ENCODE results near the gene CCDC71L.

Gene CCDC71L

DNA sequence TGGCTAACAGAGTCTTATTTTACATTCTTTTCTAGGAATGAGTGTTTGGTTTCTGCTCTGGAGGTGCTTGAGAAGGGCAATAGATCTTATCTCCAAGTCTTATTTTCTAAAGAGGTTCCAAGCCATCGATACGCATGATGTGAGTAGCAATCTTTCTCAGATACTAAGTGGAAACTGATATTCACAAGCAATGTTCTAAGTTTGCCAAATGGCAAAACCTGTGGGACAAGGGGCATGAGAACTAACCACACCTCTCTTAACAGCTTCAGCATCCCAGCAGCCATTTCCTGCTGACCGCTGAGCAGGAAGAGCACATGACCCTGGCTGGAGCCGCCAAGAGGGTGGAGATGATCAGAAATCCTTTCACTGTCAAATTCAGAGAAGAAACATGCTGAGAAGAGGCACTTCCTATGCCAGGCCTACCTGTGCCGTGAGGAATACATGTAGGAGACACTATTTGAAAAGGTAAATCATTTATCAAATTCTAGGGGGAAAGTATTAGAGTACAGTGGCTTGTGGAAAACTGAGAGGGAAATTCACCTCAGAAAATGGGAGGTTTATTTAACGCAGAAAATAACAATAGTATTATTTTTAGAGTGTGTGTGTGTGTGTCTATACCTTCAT is 35.2 kb downstream of the CCDC71L start:
- no peak for DNase-seq (ENCODE audit: low read depth)

DNA sequence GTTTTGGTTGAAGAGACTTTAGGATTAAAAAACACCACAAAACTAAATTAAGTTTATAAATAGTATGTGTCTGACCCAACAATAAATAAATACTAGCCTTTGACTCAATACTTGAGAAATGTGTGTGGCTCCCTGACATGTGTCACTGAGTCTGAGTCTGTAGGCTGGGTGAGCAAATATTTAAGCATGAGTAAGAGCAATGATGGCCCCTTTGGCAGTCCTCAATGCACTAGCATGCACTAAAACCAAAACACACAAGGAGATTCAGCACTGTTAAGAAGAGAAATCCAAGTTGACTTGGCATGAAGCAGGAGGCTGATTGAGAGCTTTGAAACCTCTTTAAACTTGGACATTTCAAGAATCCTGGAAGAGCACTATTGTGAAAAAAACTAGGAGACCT is 37.1 kb downstream of the CCDC71L start:
- no peak for DNase-seq (ENCODE audit: low read depth)

DNA sequence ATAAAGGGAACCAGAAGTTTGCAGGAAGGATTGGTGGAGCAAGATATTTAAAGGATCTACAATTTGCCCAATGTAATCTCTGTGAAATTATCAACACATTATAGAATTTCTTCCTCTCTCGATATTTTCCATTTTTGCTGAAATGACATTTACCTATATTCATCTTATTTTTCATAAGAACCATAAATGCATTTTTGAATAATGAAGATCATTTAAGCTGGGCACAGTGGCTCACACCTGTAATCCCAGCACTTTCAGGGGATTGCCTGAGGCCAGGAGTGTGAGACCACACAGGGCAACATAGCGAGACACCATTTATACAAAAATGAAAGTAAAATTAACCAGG is 37.7 kb downstream of the CCDC71L start:
- DNase-seq (ENCODE audit: low read depth) = no peak

DNA sequence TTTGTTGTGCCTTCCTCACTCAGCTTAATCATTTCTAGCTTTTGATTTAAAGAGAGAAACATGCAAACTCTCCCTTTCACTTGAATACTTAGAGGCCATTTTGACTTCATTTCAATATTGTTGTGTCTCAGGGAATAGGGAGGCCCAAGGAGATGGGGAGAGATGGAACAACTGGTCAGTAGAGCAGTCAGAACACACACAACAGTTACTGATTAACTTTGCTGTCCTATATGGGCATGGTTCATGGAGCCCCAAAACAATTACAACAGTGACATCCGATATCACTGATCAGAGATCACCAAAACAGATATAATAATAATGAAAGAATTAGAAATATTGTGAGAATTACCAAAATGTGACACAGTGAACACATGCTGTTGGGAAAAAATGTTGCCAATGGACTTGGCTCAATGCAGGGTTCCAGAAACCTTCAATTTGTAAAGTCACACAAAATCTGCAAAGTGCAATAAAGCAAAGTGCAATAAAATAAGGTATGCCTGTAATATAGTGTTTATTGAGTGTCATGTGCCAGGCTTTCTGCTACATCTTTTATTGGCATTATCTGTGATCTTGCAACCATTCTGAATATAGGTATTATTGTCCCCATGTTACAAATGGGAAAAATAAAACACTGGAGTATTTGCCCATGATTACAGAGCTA is 38.2 kb downstream of the CCDC71L start:
- DNase-seq (ENCODE audit: low read depth) = no peak

DNA sequence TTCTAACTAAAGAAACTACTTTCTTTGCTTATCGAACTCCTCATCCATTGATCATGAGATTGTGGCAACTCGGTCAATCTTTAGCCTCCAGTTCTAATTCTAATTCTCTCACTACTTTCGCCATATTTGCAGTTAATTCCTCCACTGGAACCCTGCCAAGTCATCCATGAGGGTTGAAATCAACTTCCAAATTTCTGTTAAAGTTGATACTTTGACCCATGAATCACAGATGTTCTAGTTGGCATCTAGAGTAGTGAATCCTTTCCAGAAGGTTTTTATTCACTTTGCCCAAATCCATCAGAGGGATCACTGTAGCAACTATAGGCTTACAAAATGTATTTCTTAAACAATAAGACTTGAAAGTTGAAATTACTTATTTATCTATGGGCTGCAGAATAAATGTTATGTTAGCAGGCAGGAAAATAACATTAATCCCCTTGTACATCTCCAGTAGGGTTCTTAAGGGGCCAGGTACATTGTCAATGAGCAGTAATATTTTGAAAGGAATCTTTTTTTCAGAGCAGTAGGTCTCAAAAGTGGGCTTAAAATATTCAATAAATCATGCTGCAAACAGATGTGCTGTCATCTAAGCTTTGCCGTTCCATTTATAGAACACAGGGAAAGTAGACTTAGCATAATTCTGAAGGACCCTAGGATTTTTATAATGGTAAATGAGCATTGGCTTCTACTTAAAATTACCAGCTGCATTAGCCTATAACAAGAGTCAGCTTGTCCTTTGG is 39.4 kb downstream of the CCDC71L start:
- no peak for DNase-seq (ENCODE audit: low read depth)

DNA sequence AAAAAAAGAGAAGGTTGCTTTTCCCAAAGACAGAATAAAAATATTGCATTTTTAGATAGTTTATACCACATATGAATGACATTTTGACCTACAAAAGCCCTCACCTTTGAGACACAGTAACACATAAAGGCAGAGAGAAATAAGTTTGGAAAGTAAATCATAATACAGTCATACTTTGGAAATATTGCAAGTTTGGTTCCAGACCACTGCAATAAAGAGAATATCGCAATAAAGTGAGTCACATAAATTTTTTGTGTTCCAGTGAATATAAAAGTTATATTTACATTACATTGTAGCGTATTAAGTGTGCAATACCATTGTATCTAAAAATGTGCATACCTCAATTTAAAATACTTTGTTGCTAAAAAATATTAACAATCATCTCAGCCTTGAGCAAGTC is 40.3 kb downstream of the CCDC71L start:
- no peak for DNase-seq (ENCODE audit: low read depth)

DNA sequence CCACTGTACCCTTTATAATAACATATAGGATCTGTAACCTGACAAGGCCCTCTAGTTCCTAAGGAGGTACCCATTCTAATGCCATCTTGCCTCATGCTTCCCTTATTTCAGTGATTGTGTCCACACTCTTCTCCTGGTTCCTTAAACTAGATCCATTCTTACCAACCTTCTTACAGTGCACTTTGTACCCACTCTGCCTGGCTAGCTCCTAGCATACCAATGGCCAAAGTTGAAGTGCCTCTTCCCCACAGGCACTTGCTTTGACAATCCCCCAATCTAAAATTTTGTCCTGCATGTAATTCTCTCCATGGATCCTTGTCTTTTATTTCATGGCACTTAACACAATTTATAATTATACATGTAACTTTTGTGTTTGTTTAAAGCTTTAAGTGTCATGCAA is 40.9 kb downstream of the CCDC71L start:
- no peak for DNase-seq (ENCODE audit: low read depth)

DNA sequence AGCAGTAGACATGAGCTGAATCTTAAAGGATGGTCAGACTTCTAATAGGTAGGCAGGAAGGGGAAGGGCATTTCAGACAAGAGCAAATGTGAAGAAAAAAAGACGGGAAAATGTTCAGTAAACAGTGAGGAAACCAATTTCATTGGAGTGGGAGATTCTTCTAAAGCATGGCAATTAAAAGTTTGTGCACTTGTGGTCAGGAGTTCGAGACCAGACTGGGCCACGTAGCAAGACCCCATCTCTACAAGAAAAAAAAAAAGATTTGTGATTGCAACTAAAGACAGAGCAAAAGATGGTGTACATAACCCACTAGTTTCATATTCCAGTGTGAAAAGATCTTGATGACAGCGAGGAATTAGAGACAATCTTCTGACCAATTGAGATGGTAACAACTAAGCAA is 41.7 kb downstream of the CCDC71L start:
- no peak for DNase-seq (ENCODE audit: low read depth)

DNA sequence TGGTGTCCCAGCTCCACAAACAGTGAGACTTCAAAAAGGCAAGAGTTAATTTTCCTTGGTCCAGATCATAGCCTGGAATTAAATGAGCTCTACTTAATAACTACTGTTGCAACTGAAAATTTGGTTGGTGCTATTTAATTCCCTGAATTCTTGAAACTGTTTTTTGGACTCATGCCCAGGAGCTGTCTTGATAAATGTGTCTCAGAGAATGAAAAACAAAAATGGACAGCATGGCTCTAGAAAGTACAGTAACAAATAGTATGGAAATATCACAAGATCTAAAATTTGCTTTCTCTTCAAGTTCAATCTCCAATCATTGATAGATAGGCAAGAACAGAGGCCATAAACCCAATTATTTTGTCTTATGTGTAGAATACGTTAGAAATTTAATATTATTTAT is 42.5 kb downstream of the CCDC71L start:
- no peak for DNase-seq (ENCODE audit: low read depth)

DNA sequence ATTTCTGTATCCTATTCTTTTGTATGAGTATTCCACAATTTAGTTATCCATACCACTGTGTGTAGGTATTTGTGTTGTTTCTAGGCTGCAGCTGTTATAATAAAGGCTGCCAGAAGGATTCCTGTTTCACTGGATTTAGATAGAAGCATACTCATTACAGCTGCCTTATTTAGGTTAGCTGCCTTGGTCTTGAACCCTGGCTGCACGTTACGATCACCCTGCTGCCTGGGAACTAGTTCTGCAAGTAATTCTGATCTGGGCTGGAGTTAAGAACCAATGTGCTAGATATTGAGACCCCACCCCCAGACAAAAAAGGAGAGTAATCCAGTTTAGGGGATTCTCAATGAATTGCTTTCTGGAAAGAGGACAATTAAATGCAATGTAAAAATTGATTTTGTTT is 43.1 kb downstream of the CCDC71L start:
- no peak for DNase-seq (ENCODE audit: low read depth)

DNA sequence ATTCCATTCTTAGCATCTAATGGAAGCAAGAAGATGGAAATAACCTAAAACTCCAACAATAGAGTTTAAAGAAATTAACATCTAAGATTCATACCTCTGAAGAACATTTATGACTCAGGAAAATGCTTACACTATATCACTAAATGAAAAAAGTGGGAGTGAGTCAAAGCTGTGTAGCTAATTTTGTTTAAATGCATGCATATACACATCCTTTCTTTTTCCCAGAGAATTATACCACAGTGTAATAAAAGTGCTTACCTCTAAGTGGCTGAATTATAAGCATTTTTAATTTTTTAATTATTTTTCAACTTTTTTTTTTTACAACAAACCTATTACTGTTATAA is 44.3 kb downstream of the CCDC71L start:
- no peak for DNase-seq (ENCODE audit: low read depth)

DNA sequence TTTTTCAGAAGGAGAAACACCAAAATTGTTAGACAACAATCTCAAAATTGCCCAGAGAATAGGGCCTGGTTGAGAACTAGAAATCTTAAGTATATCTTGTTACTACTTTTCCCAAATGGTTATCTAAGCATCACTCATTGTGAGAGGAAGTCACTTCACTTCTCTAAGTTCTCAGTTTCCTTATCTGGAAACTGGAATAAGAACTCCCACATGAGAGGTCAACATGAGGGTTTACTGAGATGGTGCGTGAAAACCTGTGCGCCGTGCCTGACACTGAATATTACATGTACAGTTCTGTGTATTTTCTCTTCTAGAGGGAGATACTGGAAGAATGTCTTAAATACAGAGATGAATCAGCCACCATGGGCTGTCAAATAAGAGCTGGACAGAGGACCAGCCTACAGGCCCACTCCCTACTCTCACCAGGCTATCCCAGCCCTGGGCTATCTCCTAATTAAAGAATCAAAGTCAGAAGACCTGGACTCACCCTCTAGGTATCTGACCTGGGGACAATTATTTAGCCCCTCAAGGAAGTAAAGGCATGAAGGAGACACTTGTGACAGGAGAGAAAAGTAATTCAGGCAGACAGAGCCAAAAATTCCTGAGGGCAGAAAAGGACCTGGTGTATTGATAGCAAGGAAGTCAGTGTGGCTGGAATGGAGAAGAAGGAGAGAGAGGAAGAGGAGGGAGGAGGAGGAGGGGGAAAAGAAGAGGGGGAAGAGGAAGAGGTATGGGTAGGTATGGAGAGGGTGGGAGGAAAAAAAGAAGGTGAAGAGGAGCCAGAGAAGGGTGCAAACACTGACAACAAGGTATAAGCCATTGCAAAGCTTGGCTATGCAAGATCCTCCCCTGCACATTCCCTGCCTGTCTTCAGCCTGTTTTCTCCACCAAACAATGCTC is 44.9 kb downstream of the CCDC71L start:
- no peak for DNase-seq (ENCODE audit: low read depth)

DNA sequence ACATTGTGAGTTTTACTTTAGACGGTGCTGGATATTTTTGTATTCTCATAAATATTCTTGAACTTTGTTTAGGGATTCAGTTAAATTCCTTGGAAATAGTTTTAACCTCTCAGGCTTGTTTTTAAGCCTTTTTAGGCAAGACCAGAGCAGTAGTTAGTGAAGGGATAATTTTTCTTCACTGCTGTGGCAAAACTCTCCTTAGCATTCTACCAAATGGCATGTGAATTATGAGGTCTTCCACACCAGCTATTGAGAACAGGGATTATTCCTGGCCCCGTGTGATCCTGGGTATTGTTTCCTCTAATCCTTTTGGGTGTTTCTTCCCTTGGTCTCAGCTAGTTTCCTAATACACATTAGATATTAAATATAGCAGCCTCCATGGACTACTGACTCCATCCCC is 46.2 kb downstream of the CCDC71L start:
- DNase-seq (ENCODE audit: low read depth) = no peak

DNA sequence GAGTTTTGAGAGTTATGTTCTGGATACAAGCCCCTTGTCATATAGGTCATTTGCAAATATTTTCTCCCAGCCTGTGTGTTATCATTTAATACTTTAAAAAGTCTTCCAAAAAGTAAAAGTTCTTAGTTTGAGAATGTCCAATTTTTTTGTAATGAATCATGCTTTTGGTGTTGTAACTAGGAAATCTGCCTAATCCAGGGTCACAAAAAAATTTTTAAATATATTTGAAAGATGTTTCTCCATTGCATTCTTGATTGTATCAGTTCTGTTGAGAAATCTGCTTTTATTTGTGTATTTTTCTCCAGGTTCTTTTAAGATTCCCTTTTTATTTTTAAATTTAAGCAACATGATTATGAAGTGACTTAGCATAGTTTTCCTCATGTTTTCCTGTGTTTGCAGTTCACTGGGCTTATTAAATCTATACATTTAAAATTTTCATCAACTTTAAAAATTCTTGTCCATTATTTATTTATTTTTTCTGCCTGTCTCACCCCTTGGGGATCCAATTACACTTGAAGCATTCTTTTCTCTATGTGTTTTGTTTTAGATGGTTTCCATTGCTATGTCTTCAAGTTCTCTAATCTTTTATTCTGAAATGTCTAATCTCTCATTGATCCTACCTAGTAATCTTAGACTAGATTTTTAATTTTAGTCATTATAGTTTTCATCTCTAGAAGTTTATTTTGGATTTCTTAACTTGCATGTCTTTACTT is 47.0 kb downstream of the CCDC71L start:
- DNase-seq (ENCODE audit: low read depth) = no peak

DNA sequence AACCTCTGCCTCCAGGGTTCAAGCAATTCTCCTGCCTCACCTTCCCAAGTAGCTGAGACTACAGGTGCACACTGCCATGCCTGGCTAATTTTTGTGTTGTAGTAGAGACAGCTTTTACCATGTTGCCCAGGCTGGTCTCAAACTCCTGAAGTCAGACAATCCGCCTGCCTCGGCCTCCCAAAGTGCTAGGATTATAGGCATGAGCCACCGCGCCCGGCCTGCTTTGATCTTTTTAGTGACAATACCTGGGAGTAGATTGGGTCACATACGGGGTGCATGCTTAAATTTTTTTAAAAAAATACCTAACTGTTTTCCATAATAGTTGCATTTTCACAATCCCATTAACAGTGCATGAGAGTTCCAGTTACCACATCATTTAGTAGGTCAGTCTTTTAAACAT is 47.7 kb downstream of the CCDC71L start:
- DNase-seq (ENCODE audit: low read depth) = no peak

DNA sequence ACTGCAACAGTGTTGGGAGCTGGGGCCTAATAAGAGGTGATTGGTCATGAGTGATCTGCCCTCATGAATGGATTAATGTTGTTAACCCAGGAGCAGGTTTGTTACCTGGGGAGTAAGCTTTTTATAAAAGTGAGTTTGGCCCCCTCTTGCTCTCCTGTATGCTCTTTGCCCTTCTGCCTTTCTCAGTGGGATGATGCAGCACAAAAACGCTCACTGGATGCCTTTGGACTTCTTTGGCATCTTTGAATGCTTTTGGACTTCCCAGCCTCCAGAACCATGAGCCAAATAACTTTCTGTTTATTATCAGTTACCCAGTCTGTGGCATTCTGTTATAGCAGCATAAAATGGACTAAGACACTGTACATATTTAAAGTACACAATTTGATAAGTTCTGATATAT is 48.5 kb downstream of the CCDC71L start:
- DNase-seq (ENCODE audit: low read depth) = no peak

DNA sequence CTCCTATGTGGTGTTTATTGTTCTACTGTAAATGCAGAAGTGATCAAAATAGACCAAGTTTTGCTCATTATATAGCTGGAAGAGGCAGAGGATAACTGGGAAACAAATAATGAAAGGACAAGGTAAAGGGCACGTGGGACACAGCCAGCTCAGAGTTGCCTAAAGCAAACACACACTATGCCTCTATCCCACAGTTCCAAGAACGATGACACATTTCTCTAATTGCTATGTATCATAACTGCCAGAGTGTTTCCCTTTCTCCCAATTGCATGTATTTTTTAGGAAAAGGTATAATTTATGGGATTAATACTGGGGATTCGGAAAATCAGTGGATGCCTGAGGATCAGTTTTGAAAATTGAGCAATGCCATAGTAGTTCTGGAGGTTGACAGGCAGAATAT is 49.0 kb downstream of the CCDC71L start:
- no peak for DNase-seq (ENCODE audit: low read depth)

DNA sequence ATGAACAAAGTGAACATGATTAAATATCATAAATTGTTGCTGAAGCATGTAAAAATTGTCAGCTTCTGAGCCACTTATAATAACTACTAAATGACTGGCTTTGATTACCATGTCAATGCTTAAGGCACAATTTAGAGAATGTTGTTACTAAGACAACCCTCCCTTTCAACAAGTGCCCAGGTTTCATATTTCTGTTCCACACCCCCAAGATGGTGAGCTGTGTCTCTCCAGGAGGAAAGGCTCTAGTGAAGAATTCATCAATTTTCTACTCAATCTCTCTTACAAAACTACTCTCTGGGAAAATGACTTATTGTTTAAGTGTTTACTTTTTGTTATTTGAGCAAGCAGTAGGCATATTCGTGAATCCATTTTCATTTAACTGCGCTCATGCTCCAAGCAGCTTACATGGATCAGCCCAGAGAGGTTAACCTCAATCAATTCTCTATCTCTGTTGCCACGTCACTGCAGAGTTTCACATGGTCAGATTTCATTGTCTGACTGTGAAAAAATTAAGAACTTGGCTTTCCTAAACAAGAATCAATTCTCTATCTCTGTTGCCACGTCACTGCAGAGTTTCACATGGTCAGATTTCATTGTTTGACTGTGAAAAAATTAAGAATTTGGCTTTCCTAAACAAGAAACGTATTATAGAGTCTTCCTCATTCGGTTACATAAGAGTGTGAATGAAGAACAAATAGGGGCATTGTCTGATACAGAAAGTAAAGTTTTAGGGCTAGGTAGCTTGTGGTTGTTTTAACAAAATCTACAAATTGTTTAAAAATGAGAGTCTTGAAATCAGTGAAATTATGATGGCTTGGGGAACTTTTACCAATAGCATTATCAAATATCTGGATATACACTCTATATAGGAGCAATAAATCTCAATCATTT is 49.7 kb downstream of the CCDC71L start:
- no peak for DNase-seq (ENCODE audit: low read depth)

DNA sequence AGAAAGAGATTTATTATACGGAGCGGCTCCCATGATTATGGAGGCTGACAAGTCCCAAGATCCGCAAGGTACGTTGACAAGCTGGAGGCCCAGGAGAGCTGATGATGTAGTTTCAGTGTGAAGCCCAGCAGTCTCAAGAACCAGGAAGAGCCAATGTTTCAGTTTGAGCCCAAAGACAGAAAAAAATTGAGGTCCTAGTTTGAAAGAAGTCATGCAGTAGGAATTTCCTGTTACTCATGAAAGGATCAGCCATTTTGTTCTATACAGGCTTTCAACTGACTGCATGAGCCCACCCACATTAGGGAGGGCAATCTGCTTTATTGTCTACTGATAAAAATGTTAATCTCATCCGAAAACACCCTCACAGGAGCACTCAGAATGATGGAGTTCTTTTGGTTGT is 51.5 kb downstream of the CCDC71L start:
- DNase-seq (ENCODE audit: low read depth) = no peak

DNA sequence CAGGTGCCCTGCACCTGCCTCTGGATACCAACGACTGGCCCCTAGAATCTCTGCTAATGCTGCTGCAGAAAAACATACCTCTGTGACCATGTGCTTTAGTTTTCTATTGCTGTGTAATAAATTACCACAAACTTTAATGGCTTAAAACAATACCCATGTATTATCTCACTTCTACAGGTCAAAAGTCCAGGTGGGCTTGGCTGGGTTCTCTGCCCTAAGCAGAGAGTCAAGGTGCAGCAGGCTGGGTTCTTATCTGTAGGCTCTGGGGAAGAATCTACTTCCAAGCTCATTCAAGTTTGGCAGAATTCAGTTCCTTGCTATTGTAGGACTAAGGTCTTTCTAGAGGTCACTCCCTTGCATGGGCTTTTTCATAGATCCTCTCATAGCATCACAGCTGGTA is 52.3 kb downstream of the CCDC71L start:
- DNase-seq (ENCODE audit: low read depth) = no peak

All from CMK (cell line).